ENCODE results near the gene PACS1. TPM values are rescaled to one million over a fixed set of nuclear protein-coding genes. Genes with fewer than 3 reads are reported as not detected.

PACS1 gene
- total and polyA plus RNA-seq, 4 experiments from 2014 or later: 13.7 to 262 (median 177) TPM

DNA sequence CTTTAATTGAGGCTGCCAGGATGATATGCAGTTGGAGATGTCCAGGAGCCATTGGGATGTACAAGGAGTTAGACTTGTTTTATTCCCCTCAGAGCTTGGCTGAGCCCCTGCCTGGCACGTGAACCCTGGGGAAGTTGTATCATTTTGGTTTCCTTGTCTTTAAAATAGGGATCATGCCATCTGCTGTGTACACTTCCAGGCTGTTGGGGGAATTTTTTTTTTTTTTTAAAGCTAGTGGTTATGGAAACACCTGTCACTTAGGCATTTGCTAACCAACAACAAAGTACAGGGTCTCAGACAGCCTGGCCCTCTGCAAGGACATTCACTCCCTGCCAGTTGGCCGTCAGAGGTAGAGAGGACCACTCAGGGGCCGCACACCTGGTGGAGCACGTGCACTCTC is 189.9 kb downstream of the PACS1 start:
- H3K27ac Mint-ChIP-seq: peak overlapping the region in 5 of 7 donors; percentile 37 to 97 (median 58)
- ChIA-PET POLR2A (ENCODE audit: partially characterized antibody) (interaction anchor here (1.9 kb wide), 1 partner anchor 42 kb away, joined by 6 read pairs; no protein-coding TSS in a partner anchor), CTCF (ENCODE audit: partially characterized antibody) (interaction anchor here (0.8 to 2.2 kb wide), 4 partner anchors 9 to 28 kb away, joined by 3 to 8 read pairs (median 3); partner anchors contain the start of gene YIF1A)
- H3K4me3 ChIP-seq (ENCODE audit: low read length in 2 of 2): no peak overlapping the region
- H3K9me3 Mint-ChIP-seq: peaks cover 0 to 10% (median 0%) of the 10 kb centered on the region in 8 donors
- H3K4me1 ChIP-seq (ENCODE audit: insufficient read depth, low read length): peaks cover 24% of the 10 kb centered on the region
- DNase-seq: no peak
- H3K4me1 Mint-ChIP-seq: peaks cover 17 to 36% (median 25%) of the 10 kb centered on the region in 4 donors
- no peaks in the 10 kb centered on the region for H3K27me3 Mint-ChIP-seq
- H3K27ac ChIP-seq (ENCODE audit: low read depth, low read length): no peak overlapping the region
- H3K4me3 Mint-ChIP-seq: peak overlapping the region in 3 of 8 donors; percentile 20 to 42 (median 31)
- H3K36me3 ChIP-seq (ENCODE audit: insufficient read depth, low read length): peaks cover 27% of the 10 kb centered on the region
- H3K36me3 Mint-ChIP-seq: peaks cover 11 to 47% of the 10 kb centered on the region in 2 donors
- H3K27me3 ChIP-seq (ENCODE audit: insufficient read depth, low read length): no peaks in the 10 kb centered on the region
- no peaks in the 10 kb centered on the region for H3K9me3 ChIP-seq (ENCODE audit: control insufficient read depth in 1 of 2, low read length in 2 of 2)
- intact Hi-C loops (cut with micrococcal nuclease): no loop called here

DNA sequence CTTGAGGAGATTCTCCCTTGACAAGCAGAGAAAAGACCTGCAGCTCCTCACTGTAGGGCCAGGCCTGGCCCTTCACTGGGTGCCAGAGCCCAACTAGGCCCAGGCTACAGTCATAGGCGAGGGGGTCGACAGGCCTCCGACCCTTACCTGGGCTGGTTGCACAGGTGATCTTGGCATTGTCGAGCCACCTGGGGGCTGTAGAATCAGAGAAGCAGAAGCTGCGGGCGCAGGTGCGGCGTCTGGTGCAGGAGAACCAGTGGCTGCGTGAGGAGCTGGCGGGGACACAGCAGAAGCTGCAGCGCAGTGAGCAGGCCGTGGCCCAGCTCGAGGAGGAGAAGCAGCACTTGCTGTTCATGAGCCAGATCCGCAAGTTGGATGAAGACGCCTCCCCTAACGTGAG is 191.5 kb downstream of the PACS1 start:
- peaks cover 11 to 47% of the 10 kb centered on the region in 2 donors for H3K36me3 Mint-ChIP-seq
- CTCF ChIA-PET (ENCODE audit: partially characterized antibody): interaction anchor here (0.8 to 0.9 kb wide), 2 partner anchors 25 to 51 kb away, joined by 3 read pairs; no protein-coding TSS in a partner anchor
- Histone ChIP-seq H3K4me3 (ENCODE audit: low read length in 2 of 2) (no peak overlapping the region), H3K4me1 (ENCODE audit: insufficient read depth, low read length) (peaks cover 16% of the 10 kb centered on the region), H3K9me3 (ENCODE audit: control insufficient read depth in 1 of 2, low read length in 2 of 2) (no peaks in the 10 kb centered on the region), H3K27me3 (ENCODE audit: insufficient read depth, low read length) (no peaks in the 10 kb centered on the region), H3K27ac (ENCODE audit: low read depth, low read length) (no peak overlapping the region), H3K36me3 (ENCODE audit: insufficient read depth, low read length) (peaks cover 27% of the 10 kb centered on the region)
- H3K9me3 Mint-ChIP-seq: peaks cover 0 to 10% (median 0%) of the 10 kb centered on the region in 8 donors
- no peaks in the 10 kb centered on the region for H3K27me3 Mint-ChIP-seq
- POLR2A ChIA-PET (ENCODE audit: partially characterized antibody): interaction anchor here (1.4 kb wide), 1 partner anchor 27 kb away, joined by 3 read pairs; no protein-coding TSS in a partner anchor
- no peak overlapping the region for H3K4me3 Mint-ChIP-seq
- peaks cover 14 to 25% (median 18%) of the 10 kb centered on the region in 4 donors for H3K4me1 Mint-ChIP-seq
- intact Hi-C loops (cut with micrococcal nuclease): no loop called here
- no peak for DNase-seq
- H3K27ac Mint-ChIP-seq: peak overlapping the region in 3 of 7 donors; percentile 36 to 68 (median 55)

DNA sequence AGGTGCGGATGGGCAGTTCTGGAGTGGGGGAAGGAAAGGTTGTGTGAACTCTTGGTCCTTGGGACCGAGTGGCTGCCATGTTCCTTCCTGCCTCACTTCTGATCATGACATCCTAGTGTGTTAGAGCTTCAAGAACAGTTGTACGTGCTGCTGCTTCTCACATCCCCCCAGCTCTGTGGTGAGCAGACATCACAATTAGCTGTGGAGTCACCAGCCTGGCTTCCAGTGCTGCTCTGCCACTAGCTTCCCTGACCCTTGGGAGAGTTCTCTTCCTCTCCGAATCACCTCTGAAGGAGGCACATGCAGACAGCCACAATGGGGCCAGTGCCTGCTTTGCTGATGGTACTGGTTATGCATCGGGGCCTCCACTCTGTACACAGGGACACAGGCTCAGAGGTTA is 192.1 kb downstream of the PACS1 start:
- intact Hi-C loops (cut with micrococcal nuclease): no loop called here
- peaks cover 9 to 23% (median 17%) of the 10 kb centered on the region in 4 donors for H3K4me1 Mint-ChIP-seq
- Histone ChIP-seq H3K4me1 (ENCODE audit: insufficient read depth, low read length) (peaks cover 17% of the 10 kb centered on the region), H3K36me3 (ENCODE audit: insufficient read depth, low read length) (peaks cover 27% of the 10 kb centered on the region), H3K4me3 (ENCODE audit: low read length in 2 of 2) (no peak overlapping the region), H3K27me3 (ENCODE audit: insufficient read depth, low read length) (no peaks in the 10 kb centered on the region), H3K27ac (ENCODE audit: low read depth, low read length) (no peak overlapping the region), H3K9me3 (ENCODE audit: control insufficient read depth in 1 of 2, low read length in 2 of 2) (no peaks in the 10 kb centered on the region)
- ChIA-PET CTCF (ENCODE audit: partially characterized antibody) (interaction anchor here (0.9 kb wide), 1 partner anchor 26 kb away, joined by 3 read pairs; no protein-coding TSS in a partner anchor), POLR2A (ENCODE audit: partially characterized antibody) (interaction anchor here (1.3 to 1.4 kb wide), 2 partner anchors 26 to 27 kb away, joined by 3 read pairs; partner anchors contain the start of gene YIF1A)
- peak overlapping the region in 1 of 7 donors; percentile 55 for H3K27ac Mint-ChIP-seq
- H3K4me3 Mint-ChIP-seq: peak overlapping the region in 1 of 8 donors; percentile 2
- H3K27me3 Mint-ChIP-seq: no peaks in the 10 kb centered on the region
- H3K36me3 Mint-ChIP-seq: peaks cover 11 to 48% of the 10 kb centered on the region in 2 donors
- peaks cover 0 to 7% (median 0%) of the 10 kb centered on the region in 8 donors for H3K9me3 Mint-ChIP-seq
- no peak for DNase-seq

DNA sequence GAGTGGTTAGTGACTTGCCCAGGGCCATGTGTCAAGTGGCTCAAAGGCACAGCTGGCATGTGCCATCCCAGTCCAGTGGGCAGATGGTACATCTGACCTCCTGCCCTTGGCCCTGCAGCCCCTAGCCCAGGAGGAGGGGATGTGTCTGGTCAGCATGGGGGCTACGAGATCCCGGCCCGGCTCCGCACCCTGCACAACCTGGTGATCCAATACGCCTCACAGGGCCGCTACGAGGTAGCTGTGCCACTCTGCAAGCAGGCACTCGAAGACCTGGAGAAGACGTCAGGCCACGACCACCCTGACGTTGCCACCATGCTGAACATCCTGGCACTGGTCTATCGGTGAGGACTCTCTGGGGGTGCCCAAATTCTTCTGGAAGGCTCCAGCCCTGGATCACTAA is 192.6 kb downstream of the PACS1 start:
- Mint-ChIP-seq H3K27me3 (no peaks in the 10 kb centered on the region), H3K27ac (peak overlapping the region in 1 of 7 donors; percentile 23), H3K4me3 (peak overlapping the region in 1 of 8 donors; percentile 48), H3K4me1 (peaks cover 9 to 27% (median 19%) of the 10 kb centered on the region in 4 donors), H3K9me3 (peaks cover 0 to 6% (median 0%) of the 10 kb centered on the region in 8 donors), H3K36me3 (peaks cover 11 to 49% of the 10 kb centered on the region in 2 donors)
- DNase-seq: peak in 1 of 5 donors; percentile 14
- Histone ChIP-seq H3K36me3 (ENCODE audit: insufficient read depth, low read length) (peaks cover 27% of the 10 kb centered on the region), H3K27me3 (ENCODE audit: insufficient read depth, low read length) (no peaks in the 10 kb centered on the region), H3K9me3 (ENCODE audit: control insufficient read depth in 1 of 2, low read length in 2 of 2) (no peaks in the 10 kb centered on the region), H3K4me3 (ENCODE audit: low read length in 2 of 2) (no peak overlapping the region), H3K27ac (ENCODE audit: low read depth, low read length) (no peak overlapping the region), H3K4me1 (ENCODE audit: insufficient read depth, low read length) (peaks cover 20% of the 10 kb centered on the region)
- CTCF ChIA-PET (ENCODE audit: partially characterized antibody): interaction anchor here (0.8 to 0.9 kb wide), 2 partner anchors 26 to 195 kb away, joined by 3 read pairs; no protein-coding TSS in a partner anchor
- POLR2A ChIA-PET (ENCODE audit: partially characterized antibody): interaction anchor here (1.3 kb wide), 1 partner anchor 27 kb away, joined by 3 read pairs; the partner anchor contains the start of gene YIF1A
- intact Hi-C loops (cut with micrococcal nuclease): no loop called here

DNA sequence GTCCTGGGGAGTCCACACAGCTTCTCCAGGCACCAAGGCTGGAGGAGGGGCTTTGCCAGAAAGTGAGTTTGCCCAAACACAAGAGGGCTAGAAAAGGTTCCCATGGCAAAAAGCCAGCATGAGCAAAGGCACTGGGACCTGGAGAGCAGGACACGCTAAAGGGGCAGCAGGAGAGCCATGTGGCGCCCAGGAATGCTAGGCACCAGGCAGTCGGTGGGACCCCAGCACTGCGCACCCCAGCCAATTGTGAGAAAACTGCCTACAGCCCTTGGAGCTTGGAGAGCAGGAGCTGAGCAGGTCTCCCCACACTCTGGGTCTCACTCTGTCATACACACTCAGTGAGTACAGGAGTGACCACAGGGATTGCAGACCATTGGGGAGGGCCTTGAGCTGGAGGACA is 193.2 kb downstream of the PACS1 start:
- ChIA-PET POLR2A (ENCODE audit: partially characterized antibody) (interaction anchor here (0.9 to 1.3 kb wide), 2 partner anchors 26 kb away, joined by 3 read pairs; partner anchors contain the start of gene YIF1A), CTCF (ENCODE audit: partially characterized antibody) (interaction anchor here (0.8 kb wide), 1 partner anchor 195 kb away, joined by 3 read pairs; no protein-coding TSS in a partner anchor)
- DNase-seq: peak in 1 of 5 donors; percentile 19
- H3K36me3 Mint-ChIP-seq: peaks cover 11 to 52% of the 10 kb centered on the region in 2 donors
- peaks cover 27% of the 10 kb centered on the region for H3K36me3 ChIP-seq (ENCODE audit: insufficient read depth, low read length)
- H3K27me3 ChIP-seq (ENCODE audit: insufficient read depth, low read length): no peaks in the 10 kb centered on the region
- H3K9me3 Mint-ChIP-seq: peaks cover 0 to 8% (median 0%) of the 10 kb centered on the region in 8 donors
- no peak overlapping the region for H3K4me3 ChIP-seq (ENCODE audit: low read length in 2 of 2)
- H3K4me3 Mint-ChIP-seq: peak overlapping the region in 1 of 8 donors; percentile 48
- H3K4me1 ChIP-seq (ENCODE audit: insufficient read depth, low read length): peaks cover 24% of the 10 kb centered on the region
- no peaks in the 10 kb centered on the region for H3K9me3 ChIP-seq (ENCODE audit: control insufficient read depth in 1 of 2, low read length in 2 of 2)
- no peak overlapping the region for H3K27ac ChIP-seq (ENCODE audit: low read depth, low read length)
- peak overlapping the region in 2 of 7 donors; percentile 4 to 58 for H3K27ac Mint-ChIP-seq
- peaks cover 12 to 31% (median 22%) of the 10 kb centered on the region in 4 donors for H3K4me1 Mint-ChIP-seq
- H3K27me3 Mint-ChIP-seq: no peaks in the 10 kb centered on the region
- intact Hi-C loops (cut with micrococcal nuclease): no loop called here

DNA sequence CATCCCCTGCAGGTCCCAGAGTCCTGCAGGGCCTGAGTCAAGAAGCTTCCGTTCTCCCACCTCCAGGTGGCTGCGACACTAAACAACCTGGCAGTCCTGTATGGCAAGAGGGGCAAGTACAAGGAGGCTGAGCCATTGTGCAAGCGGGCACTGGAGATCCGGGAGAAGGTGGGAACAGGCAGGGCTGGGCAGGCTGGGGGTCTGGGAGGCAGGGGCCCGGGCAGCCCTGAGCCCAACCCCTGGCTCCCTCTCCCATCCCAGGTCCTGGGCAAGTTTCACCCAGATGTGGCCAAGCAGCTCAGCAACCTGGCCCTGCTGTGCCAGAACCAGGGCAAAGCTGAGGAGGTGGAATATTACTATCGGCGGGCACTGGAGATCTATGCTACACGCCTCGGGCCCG is 193.7 kb downstream of the PACS1 start:
- POLR2A ChIA-PET (ENCODE audit: partially characterized antibody): interaction anchor here (0.9 kb wide), 1 partner anchor 25 kb away, joined by 3 read pairs; the partner anchor contains the start of gene YIF1A
- Mint-ChIP-seq H3K9me3 (peaks cover 0 to 11% (median 0%) of the 10 kb centered on the region in 8 donors), H3K36me3 (peaks cover 11 to 52% of the 10 kb centered on the region in 2 donors), H3K27ac (peak overlapping the region in 2 of 7 donors; percentile 35 to 58), H3K27me3 (no peaks in the 10 kb centered on the region), H3K4me1 (peaks cover 11 to 30% (median 21%) of the 10 kb centered on the region in 4 donors), H3K4me3 (no peak overlapping the region)
- no peak overlapping the region for H3K4me3 ChIP-seq (ENCODE audit: low read length in 2 of 2)
- no peak overlapping the region for H3K27ac ChIP-seq (ENCODE audit: low read depth, low read length)
- no peaks in the 10 kb centered on the region for H3K27me3 ChIP-seq (ENCODE audit: insufficient read depth, low read length)
- intact Hi-C loops (cut with micrococcal nuclease): no loop called here
- H3K4me1 ChIP-seq (ENCODE audit: insufficient read depth, low read length): peaks cover 19% of the 10 kb centered on the region
- peaks cover 27% of the 10 kb centered on the region for H3K36me3 ChIP-seq (ENCODE audit: insufficient read depth, low read length)
- DNase-seq: peak in 1 of 5 donors; percentile 25
- no peaks in the 10 kb centered on the region for H3K9me3 ChIP-seq (ENCODE audit: control insufficient read depth in 1 of 2, low read length in 2 of 2)
- CTCF ChIA-PET (ENCODE audit: partially characterized antibody): no interaction called here

DNA sequence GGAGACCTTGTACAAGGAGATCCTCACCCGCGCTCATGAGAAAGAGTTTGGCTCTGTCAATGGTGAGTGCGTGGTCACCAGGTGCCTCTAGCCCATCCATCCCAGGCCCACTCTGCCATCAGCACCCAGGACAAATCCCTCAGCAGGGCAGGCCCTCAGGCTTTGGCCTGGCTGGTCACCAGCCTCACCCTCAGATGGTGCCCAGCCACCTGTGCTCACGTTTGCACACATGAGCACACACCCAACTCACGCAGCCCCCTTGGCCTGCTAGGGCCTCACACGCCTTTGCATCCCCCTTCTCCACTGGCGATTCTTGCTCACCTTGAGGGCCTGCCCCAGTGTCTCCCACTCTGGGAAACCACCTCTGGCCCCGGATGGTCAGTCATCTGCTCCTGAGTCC is 194.3 kb downstream of the PACS1 start:
- H3K27me3 ChIP-seq (ENCODE audit: insufficient read depth, low read length): no peaks in the 10 kb centered on the region
- H3K9me3 ChIP-seq (ENCODE audit: control insufficient read depth in 1 of 2, low read length in 2 of 2): no peaks in the 10 kb centered on the region
- Mint-ChIP-seq H3K4me3 (no peak overlapping the region), H3K27me3 (no peaks in the 10 kb centered on the region), H3K36me3 (peaks cover 7 to 52% of the 10 kb centered on the region in 2 donors), H3K27ac (peak overlapping the region in 2 of 7 donors; percentile 35 to 77), H3K4me1 (peaks cover 11 to 30% (median 18%) of the 10 kb centered on the region in 4 donors), H3K9me3 (peaks cover 0 to 9% (median 0%) of the 10 kb centered on the region in 8 donors)
- no peak overlapping the region for H3K4me3 ChIP-seq (ENCODE audit: low read length in 2 of 2)
- peaks cover 27% of the 10 kb centered on the region for H3K36me3 ChIP-seq (ENCODE audit: insufficient read depth, low read length)
- no peak overlapping the region for H3K27ac ChIP-seq (ENCODE audit: low read depth, low read length)
- ChIA-PET CTCF (ENCODE audit: partially characterized antibody) (interaction anchor here (0.7 kb wide), 1 partner anchor 9 kb away, joined by 3 read pairs; no protein-coding TSS in a partner anchor), POLR2A (ENCODE audit: partially characterized antibody) (interaction anchor here (0.9 kb wide), 1 partner anchor 25 kb away, joined by 3 read pairs; the partner anchor contains the start of gene YIF1A)
- peaks cover 18% of the 10 kb centered on the region for H3K4me1 ChIP-seq (ENCODE audit: insufficient read depth, low read length)
- intact Hi-C loops (cut with micrococcal nuclease): no loop called here
- no peak for DNase-seq

All from CD4-positive, alpha-beta memory T cell (primary cell).